ENCODE data around the gene ETF1.

Gene ETF1

GRCh38 chr5:138458384-138458783 lies 84.7 kb downstream of the ETF1 start:
- Histone ChIP-seq H3K27me3 (replicated peaks; ENCODE audit: insufficient read depth, low read length) (no peaks in the 10 kb centered on the region; the same call in 1 of the 2 replicates), H2AFZ (ENCODE audit: low read length) (no peak overlapping the region), H3K9me3 (replicated peaks; ENCODE audit: insufficient read depth, low read length) (no peaks in the 10 kb centered on the region), H3K79me2 (ENCODE audit: low read length) (no peaks in the 10 kb centered on the region), H3K9me2 (replicated peaks; ENCODE audit: insufficient read depth, low read length) (no peaks in the 10 kb centered on the region), H3K4me2 (ENCODE audit: low read depth, low read length) (no peak overlapping the region), H3K4me3 (ENCODE audit: low read length) (no peak overlapping the region), H3K4me1 (ENCODE audit: low read length) (peaks cover 8% of the 10 kb centered on the region), H3K36me3 (replicated peaks; ENCODE audit: insufficient read depth, low read length) (no peaks in the 10 kb centered on the region), H3K9ac (ENCODE audit: low read length) (no peak overlapping the region), H4K20me1 (ENCODE audit: insufficient read depth, low read length) (no peaks in the 10 kb centered on the region), H3K27ac (ENCODE audit: low read length) (no peak overlapping the region), H3F3A (ENCODE audit: insufficient read depth, low read length) (no peaks in the 10 kb centered on the region)
- DNase-seq = no peak
- TF ChIP-seq EZH2 (optimal IDR thresholded peaks at IDR 0.05; ENCODE audit: low read depth, low read length) (no peak), CTCF (IDR thresholded peaks at IDR 0.05; ENCODE audit: low read length) (no peak), EZH2phosphoT487 (IDR thresholded peaks at IDR 0.05; ENCODE audit: low read length) (no peak)

GRCh38 chr5:138457531-138458275 lies 85.3 kb downstream of the ETF1 start:
- Histone ChIP-seq H3K9me2 (replicated peaks; ENCODE audit: insufficient read depth, low read length) (no peaks in the 10 kb centered on the region), H3K9ac (ENCODE audit: low read length) (no peak overlapping the region), H2AFZ (ENCODE audit: low read length) (no peak overlapping the region)

More at GRCh38 chr5:138457531-138458275, 85.3 kb downstream of the ETF1 start:
- H4K20me1 ChIP-seq (ENCODE audit: insufficient read depth, low read length) = no peaks in the 10 kb centered on the region
- no peak overlapping the region for H3K4me2 ChIP-seq (ENCODE audit: low read depth, low read length)
- no peak overlapping the region for H3K4me3 ChIP-seq (ENCODE audit: low read length)
- no peak for DNase-seq
- TF ChIP-seq CTCF (IDR thresholded peaks at IDR 0.05; ENCODE audit: low read length) = no peak
- TF ChIP-seq EZH2 (optimal IDR thresholded peaks at IDR 0.05; ENCODE audit: low read depth, low read length) = no peak
- no peak for TF ChIP-seq EZH2phosphoT487 (IDR thresholded peaks at IDR 0.05; ENCODE audit: low read length)
- H3K27ac ChIP-seq (ENCODE audit: low read length) = no peak overlapping the region
- no peaks in the 10 kb centered on the region for H3F3A ChIP-seq (ENCODE audit: insufficient read depth, low read length)
- H3K27me3 ChIP-seq (replicated peaks; ENCODE audit: insufficient read depth, low read length) = no peaks in the 10 kb centered on the region; the same call in 1 of the 2 replicates
- H3K36me3 ChIP-seq (replicated peaks; ENCODE audit: insufficient read depth, low read length) = no peaks in the 10 kb centered on the region
- H3K9me3 ChIP-seq (replicated peaks; ENCODE audit: insufficient read depth, low read length) = no peaks in the 10 kb centered on the region
- peaks cover 8% of the 10 kb centered on the region for H3K4me1 ChIP-seq (ENCODE audit: low read length)
- no peaks in the 10 kb centered on the region for H3K79me2 ChIP-seq (ENCODE audit: low read length)

All from MM.1S (cell line).